ENCODE measurements around the gene SIL1. TPM values are rescaled to one million over a fixed set of nuclear protein-coding genes. Genes with fewer than 3 reads are reported as not detected.

The SIL1 gene
- total and polyA plus RNA-seq, 2 of the 8 experiments (the other 6 are each of a cell fraction or from before 2014, with no cell fraction given): 8.3 to 12.8 TPM

- CTCF ChIA-PET (ENCODE audit: partially characterized antibody): interaction anchor here (0.6 to 2.5 kb wide), 6 partner anchors 10 to 501 kb away, joined by 3 to 12 read pairs (median 4); no protein-coding TSS in a partner anchor
- no peak overlapping the region for H3K56ac ChIP-seq (replicated peaks; ENCODE audit: insufficient read length, low read depth, low read length)
- POLR2A ChIA-PET (ENCODE audit: partially characterized antibody): interaction anchor here (1.1 kb wide), 1 partner anchor 13 kb away, joined by 3 read pairs; no protein-coding TSS in a partner anchor
- H2BK15ac ChIP-seq (ENCODE audit: low read length): no peak overlapping the region
- no peak overlapping the region for H3K4ac ChIP-seq (replicated peaks; ENCODE audit: insufficient read length, low read depth, low read length)
- H3K18ac ChIP-seq (ENCODE audit: extremely low read depth, low read length): no peak overlapping the region
- no peak overlapping the region for H2BK120ac ChIP-seq (replicated peaks; ENCODE audit: low read depth, low read length)
- no peak overlapping the region for H4K5ac ChIP-seq (ENCODE audit: insufficient read length, low read depth, low read length)
- H3K27ac ChIP-seq (ENCODE audit: low read depth, low read length): no peak overlapping the region
- H3K4me1 ChIP-seq (replicated peaks in 1 of 4; ENCODE audit: control insufficient read depth in 3 of 4, insufficient read depth in 4 of 4, low read length in 3 of 4): no peaks in the 10 kb centered on the region
- H3K9me3 ChIP-seq (ENCODE audit: insufficient read depth in 2 of 2, low read depth in 1 of 2, low read length in 1 of 2): no peaks in the 10 kb centered on the region
- no peak overlapping the region for H3K9ac ChIP-seq (replicated peaks in 1 of 4; ENCODE audit: extremely low read depth in 1 of 4, low read depth in 3 of 4, low read length in 3 of 4)
- H2AK5ac ChIP-seq (ENCODE audit: low read depth, low read length): no peak overlapping the region
- H2AFZ ChIP-seq (ENCODE audit: low read length): no peak overlapping the region
- no peak overlapping the region for H3K4me3 ChIP-seq (ENCODE audit: extremely low read depth in 1 of 4, insufficient read depth in 2 of 4, low read depth in 3 of 4, low read length in 4 of 4)
- no peak for FAIRE-seq
- no peaks in the 10 kb centered on the region for H3K23me2 ChIP-seq (ENCODE audit: low read depth, low read length)
- no peak overlapping the region for H2BK5ac ChIP-seq (ENCODE audit: low read depth, low read length)
- H3K14ac ChIP-seq (ENCODE audit: insufficient read length): no peak overlapping the region
- no peaks in the 10 kb centered on the region; a peak in 1 of 8 replicates for H3K36me3 ChIP-seq (ENCODE audit: control insufficient read depth in 2 of 4, insufficient read depth in 4 of 4, low read length in 3 of 4)
- H2BK12ac ChIP-seq (ENCODE audit: low read depth, low read length): no peak overlapping the region
- no peaks in the 10 kb centered on the region for H3K79me1 ChIP-seq (ENCODE audit: low read depth, low read length)
- no peaks in the 10 kb centered on the region for H3K79me2 ChIP-seq (ENCODE audit: control insufficient read depth in 1 of 2, insufficient read depth in 2 of 2, low read length in 2 of 2)
- H3K23ac ChIP-seq (ENCODE audit: insufficient read length): no peak overlapping the region
- no peaks in the 10 kb centered on the region for H4K20me1 ChIP-seq (replicated peaks in 1 of 2; ENCODE audit: control insufficient read depth in 1 of 2, insufficient read depth in 2 of 2, low read length in 2 of 2)
- no peak overlapping the region for H4K8ac ChIP-seq (ENCODE audit: extremely low read depth, insufficient read depth, low read length)
- H3K4me2 ChIP-seq (ENCODE audit: insufficient read depth in 1 of 2, low read depth in 2 of 2, low read length in 2 of 2): no peak overlapping the region
- H2BK20ac ChIP-seq (ENCODE audit: low read length): no peak overlapping the region
- no peak overlapping the region for H4K91ac ChIP-seq (replicated peaks; ENCODE audit: insufficient read length, low read length)
- TF ChIP-seq POLR2AphosphoS5 (IDR thresholded peaks at IDR 0.05; ENCODE audit: low read depth, low read length): no peak
- no peak for TF ChIP-seq KDM5A (IDR thresholded peaks at IDR 0.05; ENCODE audit: low read length)
- no peak for TF ChIP-seq MAX (IDR thresholded peaks at IDR 0.05)
- TF ChIP-seq SRF (IDR thresholded peaks at IDR 0.05; ENCODE audit: low read depth, low read length): no peak
- no peak for TF ChIP-seq RFX5 (IDR thresholded peaks at IDR 0.05; ENCODE audit: borderline replicate concordance, low read depth, low read length)
- WGBS, 2 experiments (ENCODE audit: extremely low coverage in 1 of 2, insufficient coverage in 1 of 2, insufficient read length in 1 of 2, insufficient replicate concordance in 2 of 2, low coverage in 1 of 2, low lambda C conversion rate in 2 of 2, missing lambda C conversion rate in 1 of 2): 80% methylated on average over 5 of the region's 5 CpGs; no CpG with 5 or more reads in 1 of the 2 experiments
- no peaks in the 10 kb centered on the region for H3K27me3 ChIP-seq (replicated peaks in 1 of 4; ENCODE audit: control insufficient read depth in 3 of 4, extremely low read depth in 1 of 4, insufficient read depth in 3 of 4, low read length in 3 of 4)
- peak in 1 of 2 experiments; percentile 6 for DNase-seq (ENCODE audit: low read depth in 1 of 2, low spot score in 2 of 2)
Observed at GRCh38 chr5:138986186-138986800, 211.9 kb downstream of the SIL1 start.
